ENCODE results near the gene VPS13D. TPM values are rescaled to one million over a fixed set of nuclear protein-coding genes. Genes with fewer than 3 reads are reported as not detected.

VPS13D gene
- total RNA-seq, 1 experiment from 2014 or later = 31.6 TPM

GRCh38 chr1:12468323-12468722 lies 238.5 kb downstream of the VPS13D start:
- RAD21 ChIA-PET (ENCODE audit: low non-redundant PET in 1 of 2, low total read pairs in 2 of 2, uncharacterized antibody in 2 of 2, unreplicated experiment in 2 of 2) = no interaction called here
- TF ChIP-seq SIN3A (IDR thresholded peaks at IDR 0.05; ENCODE audit: low read depth) (no peak), SP1 (IDR thresholded peaks at IDR 0.05; ENCODE audit: low read depth) (no peak), TCF7L2 (IDR thresholded peaks at IDR 0.05; ENCODE audit: borderline replicate concordance, extremely low read depth, insufficient read depth, insufficient read length) (no peak), EGR1 (IDR thresholded peaks at IDR 0.05; ENCODE audit: low read depth) (no peak), RAD21 (IDR thresholded peaks at IDR 0.05; ENCODE audit: low read depth) (no peak), ZFX (IDR thresholded peaks at IDR 0.05) (no peak), ATF3 (IDR thresholded peaks at IDR 0.05) (no peak), ZNF274 (IDR thresholded peaks at IDR 0.05; ENCODE audit: low read depth, low read length) (no peak), CTCF (IDR thresholded peaks at IDR 0.05 in 2 of 3, conservative IDR thresholded peaks at IDR 0.05 in 1 of 3; ENCODE audit: borderline replicate concordance in 1 of 3, insufficient read depth in 1 of 3, low read depth in 2 of 3, low read length in 2 of 3) (no peak), CBX3 (IDR thresholded peaks at IDR 0.05; ENCODE audit: low read depth) (no peak), SRF (IDR thresholded peaks at IDR 0.05; ENCODE audit: low read depth) (no peak), REST (IDR thresholded peaks at IDR 0.05; ENCODE audit: low read depth) (no peak), POLR2AphosphoS5 (IDR thresholded peaks at IDR 0.05; ENCODE audit: low read depth, low read length) (no peak), FOSL1 (IDR thresholded peaks at IDR 0.05; ENCODE audit: low read depth) (no peak), EZH2phosphoT487 (IDR thresholded peaks at IDR 0.05; ENCODE audit: borderline replicate concordance) (no peak)
- DNase-seq (ENCODE audit: low read depth, low spot score) (no peak), ATAC-seq (no peak)
- Histone ChIP-seq H3K27me3 (ENCODE audit: insufficient read depth, low read length) (no peaks in the 10 kb centered on the region), H3K9me3 (ENCODE audit: control insufficient read depth in 1 of 2, insufficient read depth in 1 of 2, low read depth in 1 of 2, low read length in 2 of 2) (peaks cover 0 to 1% of the 10 kb centered on the region in 2 experiments; a peak in 1 of 4 replicates), H3K27ac (ENCODE audit: low read depth, low read length) (no peak overlapping the region), H3K4me3 (replicated peaks in 1 of 2; ENCODE audit: low read depth in 1 of 2, low read length in 2 of 2) (no peak overlapping the region), H3K79me2 (ENCODE audit: insufficient read depth, low read length) (no peaks in the 10 kb centered on the region), H3K9me2 (ENCODE audit: insufficient read depth) (no peaks in the 10 kb centered on the region), H2AFZ (ENCODE audit: low read depth, low read length, poor library complexity, severe bottlenecking) (no peak overlapping the region), H3K4me1 (ENCODE audit: control insufficient read depth in 1 of 2, insufficient read depth in 2 of 2, low read length in 2 of 2) (peaks cover 31 to 51% of the 10 kb centered on the region in 2 experiments), H3K9ac (ENCODE audit: low read length) (no peak overlapping the region), H3K4me2 (ENCODE audit: low read length) (no peak overlapping the region), H3K36me3 (ENCODE audit: control insufficient read depth in 1 of 2, insufficient read depth in 2 of 2, low read length in 2 of 2) (no peaks in the 10 kb centered on the region), H4K20me1 (ENCODE audit: insufficient read depth) (no peaks in the 10 kb centered on the region)
- BruUV-seq (replicated peaks) = no TSS peak
- intact Hi-C loops (cut with micrococcal nuclease) = no loop called here
- POLR2A ChIA-PET = no interaction called here
- CTCF ChIA-PET = no interaction called here

Data from HCT116 (cell line).